ENCODE data around the gene PDK2.

DNA sequence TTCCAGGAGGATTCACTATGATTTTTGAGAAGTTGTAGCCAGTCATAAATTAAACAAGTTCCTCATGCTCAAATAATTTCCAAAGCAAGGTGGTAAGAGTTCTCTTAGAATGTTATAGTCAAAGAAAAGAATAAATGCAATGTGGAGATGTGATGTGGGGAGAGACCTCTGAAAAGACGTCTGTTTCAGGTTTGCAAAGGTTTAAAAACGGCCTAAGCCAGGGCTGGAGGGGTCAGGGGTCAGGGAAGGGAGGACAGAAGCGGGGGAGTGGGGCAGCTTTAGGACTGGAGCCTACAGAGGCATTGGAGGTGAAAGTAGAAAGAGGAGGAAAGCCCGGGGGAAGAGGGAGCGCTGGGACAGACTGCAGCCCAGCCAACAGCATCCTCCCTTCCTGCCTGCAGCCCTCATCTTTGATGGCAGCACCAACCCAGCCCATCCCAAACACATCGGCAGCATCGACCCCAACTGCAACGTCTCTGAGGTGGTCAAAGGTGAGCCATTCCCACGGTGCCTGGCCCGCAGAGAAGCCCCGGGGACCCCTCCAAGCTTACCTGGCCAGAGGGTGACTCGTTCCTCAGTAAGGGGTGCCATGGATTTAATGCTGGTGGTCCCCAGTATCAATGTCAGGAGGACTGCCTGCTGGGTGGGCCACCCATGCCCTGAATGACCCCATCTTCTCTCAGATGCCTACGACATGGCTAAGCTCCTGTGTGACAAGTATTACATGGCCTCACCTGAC is 11.4 kb downstream of the PDK2 start:
- TF ChIP-seq, protein P1, sequence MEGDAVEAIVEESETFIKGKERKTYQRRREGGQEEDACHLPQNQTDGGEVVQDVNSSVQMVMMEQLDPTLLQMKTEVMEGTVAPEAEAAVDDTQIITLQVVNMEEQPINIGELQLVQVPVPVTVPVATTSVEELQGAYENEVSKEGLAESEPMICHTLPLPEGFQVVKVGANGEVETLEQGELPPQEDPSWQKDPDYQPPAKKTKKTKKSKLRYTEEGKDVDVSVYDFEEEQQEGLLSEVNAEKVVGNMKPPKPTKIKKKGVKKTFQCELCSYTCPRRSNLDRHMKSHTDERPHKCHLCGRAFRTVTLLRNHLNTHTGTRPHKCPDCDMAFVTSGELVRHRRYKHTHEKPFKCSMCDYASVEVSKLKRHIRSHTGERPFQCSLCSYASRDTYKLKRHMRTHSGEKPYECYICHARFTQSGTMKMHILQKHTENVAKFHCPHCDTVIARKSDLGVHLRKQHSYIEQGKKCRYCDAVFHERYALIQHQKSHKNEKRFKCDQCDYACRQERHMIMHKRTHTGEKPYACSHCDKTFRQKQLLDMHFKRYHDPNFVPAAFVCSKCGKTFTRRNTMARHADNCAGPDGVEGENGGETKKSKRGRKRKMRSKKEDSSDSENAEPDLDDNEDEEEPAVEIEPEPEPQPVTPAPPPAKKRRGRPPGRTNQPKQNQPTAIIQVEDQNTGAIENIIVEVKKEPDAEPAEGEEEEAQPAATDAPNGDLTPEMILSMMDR (conservative IDR thresholded peaks at IDR 0.05; ENCODE audit: low read depth, low read length): no peak
- TF ChIP-seq POLR2A (IDR thresholded peaks at IDR 0.05; ENCODE audit: low read depth, low read length) (no peak), BHLHE40 (IDR thresholded peaks at IDR 0.05; ENCODE audit: low read depth, low read length) (no peak), SMC3 (IDR thresholded peaks at IDR 0.05; ENCODE audit: low read depth, low read length) (no peak), RFX5 (IDR thresholded peaks at IDR 0.05; ENCODE audit: low read depth, low read length) (no peak)
